ENCODE results near the gene TMEM255B. TPM values are rescaled to one million over a fixed set of nuclear protein-coding genes. Genes with fewer than 3 reads are reported as not detected.

TMEM255B gene
- total RNA-seq, 1 donor from 2014 or later = 8.4 TPM

- Histone ChIP-seq H3K4me2 (ENCODE audit: low read length) (no peak overlapping the region), H4K20me1 (ENCODE audit: insufficient read depth, low read length) (no peaks in the 10 kb centered on the region), H3K27ac (ENCODE audit: low read depth, low read length) (no peak overlapping the region), H3K36me3 (ENCODE audit: insufficient read depth, low read length) (no peaks in the 10 kb centered on the region), H3K9me3 (ENCODE audit: insufficient read depth, low read depth, low read length) (no peaks in the 10 kb centered on the region), H3K4me3 (ENCODE audit: insufficient read depth, low read depth, low read length) (no peak overlapping the region), H3K79me2 (ENCODE audit: insufficient read depth, low read length) (no peaks in the 10 kb centered on the region), H3K9ac (ENCODE audit: low read length) (no peak overlapping the region), H2AFZ (ENCODE audit: low read depth, low read length) (no peak overlapping the region), H3K27me3 (ENCODE audit: insufficient read depth, low read length) (no peaks in the 10 kb centered on the region), H3K4me1 (ENCODE audit: insufficient read depth, low read length) (peaks cover 6% of the 10 kb centered on the region)
- DNase-seq (ENCODE audit: low read depth) (no peak), FAIRE-seq (no peak)
- H3K4me1 Mint-ChIP-seq (ENCODE audit: low read depth, unreplicated experiment) = no peaks in the 10 kb centered on the region
- no peak overlapping the region for H3K4me3 Mint-ChIP-seq (ENCODE audit: unreplicated experiment)
- TF ChIP-seq CTCF (IDR thresholded peaks at IDR 0.05; ENCODE audit: insufficient read depth, low read depth, low read length) = no peak
- TF ChIP-seq EZH2 (IDR thresholded peaks at IDR 0.05; ENCODE audit: insufficient read depth, low read length) = no peak
- H3K27ac Mint-ChIP-seq (ENCODE audit: unreplicated experiment) = no peak overlapping the region
- no peaks in the 10 kb centered on the region for H3K36me3 Mint-ChIP-seq (ENCODE audit: low read depth, unreplicated experiment)
- peaks cover 11% of the 10 kb centered on the region for H3K27me3 Mint-ChIP-seq (ENCODE audit: low read depth, unreplicated experiment)
- no peaks in the 10 kb centered on the region for H3K9me3 Mint-ChIP-seq (ENCODE audit: unreplicated experiment)
Measured at GRCh38 chr13:113723410-113724015, 35.5 kb upstream of the TMEM255B start.

DNA sequence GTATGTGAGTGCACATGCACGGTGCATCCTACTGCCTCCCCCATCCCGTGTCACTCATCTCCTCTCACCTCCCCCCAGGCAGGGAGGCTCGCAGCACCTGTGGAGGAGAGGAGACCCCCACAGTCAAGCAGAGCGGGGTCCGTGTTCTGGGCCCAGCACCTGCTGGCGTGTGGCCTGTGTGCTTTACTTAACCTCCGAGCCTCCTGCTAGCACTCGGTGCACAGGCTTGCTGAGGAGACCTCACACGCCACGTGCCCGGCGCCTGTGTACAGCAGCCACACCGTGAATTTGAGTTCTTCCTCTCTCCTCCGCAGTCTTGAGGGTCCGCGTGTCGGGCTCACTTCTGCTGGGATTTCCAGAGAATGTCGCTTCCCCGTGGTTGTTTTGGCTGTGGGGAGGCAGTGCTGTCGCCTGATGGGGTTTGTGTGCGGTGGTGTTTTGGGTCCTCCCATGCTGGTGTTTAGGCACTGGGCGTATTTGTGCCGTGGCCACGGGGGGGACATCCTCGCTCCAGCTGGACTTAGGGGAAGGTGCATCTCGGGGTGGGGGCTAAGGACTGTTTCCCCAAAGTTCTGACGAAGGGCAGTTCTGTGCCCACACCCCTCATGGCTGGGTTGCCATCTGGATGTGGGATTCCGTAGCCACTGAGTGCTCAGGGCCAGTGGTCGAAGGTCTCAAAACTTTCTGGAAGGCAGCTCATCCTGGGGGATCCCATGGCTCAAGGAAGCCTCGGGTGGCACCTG, 34.8 kb upstream of the TMEM255B start:
- Mint-ChIP-seq H3K4me3 (ENCODE audit: unreplicated experiment) (no peak overlapping the region), H3K4me1 (ENCODE audit: low read depth, unreplicated experiment) (no peaks in the 10 kb centered on the region), H3K9me3 (ENCODE audit: unreplicated experiment) (no peaks in the 10 kb centered on the region), H3K27ac (ENCODE audit: unreplicated experiment) (no peak overlapping the region), H3K36me3 (ENCODE audit: low read depth, unreplicated experiment) (peaks cover 3% of the 10 kb centered on the region), H3K27me3 (ENCODE audit: low read depth, unreplicated experiment) (peaks cover 16% of the 10 kb centered on the region)
- H3K4me2 ChIP-seq (ENCODE audit: low read length) = peak overlapping the region; percentile 84
- no peak overlapping the region for H3K27ac ChIP-seq (ENCODE audit: low read depth, low read length)
- H4K20me1 ChIP-seq (ENCODE audit: insufficient read depth, low read length) = no peaks in the 10 kb centered on the region
- TF ChIP-seq CTCF (IDR thresholded peaks at IDR 0.05; ENCODE audit: insufficient read depth, low read depth, low read length) = no peak
- TF ChIP-seq EZH2 (IDR thresholded peaks at IDR 0.05; ENCODE audit: insufficient read depth, low read length) = no peak
- no peak overlapping the region for H3K4me3 ChIP-seq (ENCODE audit: insufficient read depth, low read depth, low read length)
- FAIRE-seq = no peak
- H3K4me1 ChIP-seq (ENCODE audit: insufficient read depth, low read length) = peaks cover 6% of the 10 kb centered on the region
- no peaks in the 10 kb centered on the region for H3K79me2 ChIP-seq (ENCODE audit: insufficient read depth, low read length)
- H3K9ac ChIP-seq (ENCODE audit: low read length) = no peak overlapping the region
- H2AFZ ChIP-seq (ENCODE audit: low read depth, low read length) = no peak overlapping the region
- no peak for DNase-seq (ENCODE audit: low read depth)
- no peaks in the 10 kb centered on the region for H3K9me3 ChIP-seq (ENCODE audit: insufficient read depth, low read depth, low read length)
- H3K36me3 ChIP-seq (ENCODE audit: insufficient read depth, low read length) = no peaks in the 10 kb centered on the region
- peaks cover 4% of the 10 kb centered on the region for H3K27me3 ChIP-seq (ENCODE audit: insufficient read depth, low read length)
